NCI-H2029 treated with DMSO at 0.1 percent for 48 hours (cell line): ENCODE data around the gene RAI1.
"Not testable (repeated sequence)": the region's sequence is repeated elsewhere in the genome, so short reads cannot be mapped to it uniquely, and the experiment has no call there.

Experiments used
- DNase-seq: peaks from one replicate; lab custom pipeline; 2025; lab: John Stamatoyannopoulos, UW

Gene RAI1

GRCh38 chr17:17665255-17665654 lies 16.0 kb upstream of the RAI1 start:
- no peak for DNase-seq

- no peak for DNase-seq
These were observed 15.0 kb upstream of the RAI1 start for GRCh38 chr17:17666111-17666714.

GRCh38 chr17:17667231-17667630 lies 14.0 kb upstream of the RAI1 start:
- no peak for DNase-seq

- DNase-seq = no peak
These were observed 13.3 kb upstream of the RAI1 start for GRCh38 chr17:17667947-17668346.

GRCh38 chr17:17668358-17668757 lies 12.9 kb upstream of the RAI1 start:
- DNase-seq = no peak

GRCh38 chr17:17668775-17669579 lies 12.3 kb upstream of the RAI1 start:
- DNase-seq = no peak

GRCh38 chr17:17669580-17670235 lies 11.6 kb upstream of the RAI1 start:
- no peak for DNase-seq

DNA sequence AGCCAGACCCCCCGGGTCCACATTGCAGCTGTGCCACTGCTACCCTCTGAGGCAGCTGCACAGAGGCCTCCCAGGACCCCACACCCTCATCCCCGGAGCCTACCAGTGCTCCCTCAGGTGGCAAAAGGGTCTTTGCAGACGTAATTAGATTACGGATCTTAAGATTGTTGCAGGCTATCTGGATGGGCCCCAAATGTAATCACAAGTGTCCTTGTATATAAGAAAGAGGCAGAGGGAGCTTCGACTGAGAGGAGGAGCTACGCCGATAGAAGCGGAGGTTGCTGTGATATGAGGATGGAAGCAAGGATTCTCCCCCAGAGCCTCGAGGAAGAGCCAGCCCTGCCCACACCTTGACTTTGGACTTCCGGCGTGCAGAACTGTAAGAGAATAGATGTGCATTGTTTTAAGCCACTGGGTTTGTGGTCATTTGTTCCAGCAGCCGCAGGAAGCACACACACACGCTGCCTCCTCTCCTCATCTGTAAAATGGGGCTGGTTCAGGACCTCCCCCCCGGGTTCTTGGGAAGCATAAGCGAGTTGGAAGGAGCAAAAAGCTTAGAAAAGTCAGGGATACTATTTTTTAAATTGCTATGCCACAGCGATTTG lies 10.5 kb upstream of the RAI1 start:
- no peak for DNase-seq

DNA sequence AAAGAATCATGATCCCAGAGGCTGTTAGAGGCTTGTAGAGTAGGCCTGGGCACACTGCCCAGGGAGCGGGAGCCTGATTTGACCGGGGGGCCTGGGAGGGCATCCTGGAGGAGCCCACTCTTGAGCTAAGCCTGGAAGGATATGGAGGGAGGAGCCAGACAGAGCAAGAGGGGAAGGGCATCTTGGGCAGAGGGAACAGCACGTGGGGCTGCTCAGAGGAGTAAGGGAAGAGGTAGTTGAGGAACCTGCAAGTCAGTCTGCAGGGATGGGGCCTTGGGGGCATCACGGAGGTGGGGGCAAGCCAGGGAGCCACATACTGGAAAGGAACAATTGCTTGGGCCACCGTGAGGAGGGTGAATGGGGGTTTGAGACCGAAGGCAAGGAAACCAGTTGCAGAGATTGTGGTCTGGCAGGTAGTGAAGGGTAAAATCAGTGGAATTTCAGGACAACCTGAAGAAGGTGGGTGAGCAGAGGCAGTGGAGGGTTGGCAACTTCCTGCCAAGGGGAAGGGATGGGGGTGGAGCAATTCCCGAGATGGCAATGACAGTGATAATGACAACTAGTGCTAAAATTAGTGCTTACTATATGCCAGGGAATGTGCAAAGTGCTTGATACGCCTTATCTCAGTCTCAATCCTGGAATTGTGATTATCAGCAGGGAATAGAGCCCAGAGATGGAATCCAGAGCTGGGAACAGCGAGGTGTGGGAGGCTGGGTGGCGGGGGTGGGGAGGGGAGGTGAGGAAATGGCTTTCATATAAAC lies 9.7 kb upstream of the RAI1 start:
- no peak for DNase-seq

- no peak for DNase-seq
These were observed 8.5 kb upstream of the RAI1 start for GRCh38 chr17:17672453-17673368.

- DNase-seq = no peak
These were observed 5.8 kb upstream of the RAI1 start for GRCh38 chr17:17675416-17675815.

GRCh38 chr17:17675925-17676534 lies 5.2 kb upstream of the RAI1 start:
- DNase-seq = peak; percentile 20

- DNase-seq = no peak
These were observed 4.5 kb upstream of the RAI1 start for GRCh38 chr17:17676752-17677151.

GRCh38 chr17:17677299-17678040 lies 3.8 kb upstream of the RAI1 start:
- no peak for DNase-seq

- DNase-seq = not testable (repeated sequence)
These were observed 3.1 kb upstream of the RAI1 start for GRCh38 chr17:17678063-17678699.

DNA sequence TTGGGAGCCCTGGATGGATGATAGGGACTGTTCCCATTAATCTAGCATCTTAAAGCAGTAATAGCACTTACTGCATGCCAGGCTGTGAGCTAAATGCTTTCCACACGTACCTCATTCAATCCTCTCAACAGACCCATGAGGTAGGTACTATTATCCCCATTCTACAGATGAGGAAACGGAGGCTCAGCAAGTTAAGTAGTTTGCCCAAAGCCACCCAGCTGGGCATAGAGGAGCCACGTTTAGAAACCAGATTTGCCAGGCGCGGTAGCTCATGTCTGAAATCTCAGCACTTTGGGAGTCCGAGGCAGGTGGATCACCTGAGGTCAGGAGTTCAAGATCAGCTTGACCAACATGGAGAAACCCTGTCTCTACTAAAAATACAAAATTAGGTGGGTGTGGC lies 2.0 kb upstream of the RAI1 start:
- DNase-seq = no peak

DNA sequence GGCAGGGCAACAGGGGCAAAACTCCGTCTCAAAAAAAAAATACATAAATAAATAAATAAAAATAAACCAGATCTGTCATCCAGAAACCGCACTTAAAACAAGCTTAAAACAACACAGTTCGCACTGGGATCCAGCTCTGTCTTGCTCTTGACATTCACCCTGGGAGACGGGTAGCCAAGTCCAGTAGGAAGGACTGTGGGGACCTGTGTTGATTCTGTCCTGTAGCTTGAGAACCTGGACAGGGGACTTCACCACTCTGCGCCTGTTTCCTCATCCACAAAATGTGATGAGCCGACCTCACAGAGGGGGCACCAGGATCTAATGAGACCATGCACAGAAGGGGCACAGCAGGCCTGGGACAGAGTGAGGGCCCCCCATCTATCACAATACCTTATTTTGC lies 1.5 kb upstream of the RAI1 start:
- DNase-seq = no peak

DNA sequence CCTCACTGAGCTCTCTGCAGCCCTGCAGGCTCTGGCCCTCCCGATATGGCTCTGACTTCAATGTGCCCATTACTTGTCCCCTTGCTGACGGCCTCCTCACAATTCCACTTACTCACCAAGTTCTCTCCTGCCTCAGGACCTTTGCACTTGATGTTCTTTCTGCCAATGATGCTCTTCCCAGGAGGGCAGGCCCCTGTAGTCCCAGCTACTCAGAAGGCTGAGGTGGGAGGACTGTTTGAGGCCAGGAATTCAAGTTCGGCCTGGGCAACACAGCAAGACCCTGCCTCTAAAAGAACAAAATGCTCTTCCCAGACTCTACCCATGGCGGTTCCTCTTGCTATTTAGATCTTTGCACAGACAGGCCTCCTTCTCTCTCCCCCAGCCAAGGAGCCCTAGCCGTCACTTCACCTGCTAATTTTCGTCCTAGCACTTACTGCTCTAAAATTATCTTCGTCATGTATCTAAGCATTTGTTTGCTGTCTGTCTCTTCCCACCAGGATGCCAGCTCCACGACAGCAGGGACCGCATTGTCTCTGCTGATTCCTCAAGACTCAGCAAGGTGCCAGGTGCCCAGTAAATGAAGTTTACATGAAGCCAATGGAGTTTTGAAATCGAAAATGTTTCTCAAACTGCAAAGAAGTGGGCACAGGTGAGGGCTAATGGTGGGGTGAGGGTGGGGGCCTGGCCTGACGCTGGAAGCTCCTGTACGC lies 626 bp upstream of the RAI1 start:
- no peak for DNase-seq
